Measurements from ENCODE around the gene TGFBR1.

DNA sequence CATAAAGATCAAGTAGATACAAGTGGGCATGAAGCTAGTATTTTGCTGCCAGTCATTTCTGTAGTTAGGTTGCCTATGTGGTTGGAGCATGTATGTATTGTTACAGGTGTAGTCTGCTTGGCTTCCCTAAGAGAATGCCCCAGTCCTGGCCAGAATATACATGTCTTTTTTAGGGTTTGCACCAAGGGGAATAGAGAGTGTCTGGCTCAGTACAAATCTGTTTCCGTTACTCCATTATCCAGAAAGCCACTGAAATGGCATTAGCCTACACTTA is 23.2 kb downstream of the TGFBR1 start:
- TF ChIP-seq, protein P1, sequence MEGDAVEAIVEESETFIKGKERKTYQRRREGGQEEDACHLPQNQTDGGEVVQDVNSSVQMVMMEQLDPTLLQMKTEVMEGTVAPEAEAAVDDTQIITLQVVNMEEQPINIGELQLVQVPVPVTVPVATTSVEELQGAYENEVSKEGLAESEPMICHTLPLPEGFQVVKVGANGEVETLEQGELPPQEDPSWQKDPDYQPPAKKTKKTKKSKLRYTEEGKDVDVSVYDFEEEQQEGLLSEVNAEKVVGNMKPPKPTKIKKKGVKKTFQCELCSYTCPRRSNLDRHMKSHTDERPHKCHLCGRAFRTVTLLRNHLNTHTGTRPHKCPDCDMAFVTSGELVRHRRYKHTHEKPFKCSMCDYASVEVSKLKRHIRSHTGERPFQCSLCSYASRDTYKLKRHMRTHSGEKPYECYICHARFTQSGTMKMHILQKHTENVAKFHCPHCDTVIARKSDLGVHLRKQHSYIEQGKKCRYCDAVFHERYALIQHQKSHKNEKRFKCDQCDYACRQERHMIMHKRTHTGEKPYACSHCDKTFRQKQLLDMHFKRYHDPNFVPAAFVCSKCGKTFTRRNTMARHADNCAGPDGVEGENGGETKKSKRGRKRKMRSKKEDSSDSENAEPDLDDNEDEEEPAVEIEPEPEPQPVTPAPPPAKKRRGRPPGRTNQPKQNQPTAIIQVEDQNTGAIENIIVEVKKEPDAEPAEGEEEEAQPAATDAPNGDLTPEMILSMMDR (conservative IDR thresholded peaks at IDR 0.05 in 1 of 2, IDR thresholded peaks at IDR 0.05 in 1 of 2; ENCODE audit: low read depth in 1 of 2, low read length in 2 of 2): no peak
- TF ChIP-seq EZH2 (IDR thresholded peaks at IDR 0.05; ENCODE audit: low read length, missing control alignments): no peak
